Epithelial cell of esophagus (primary cell): ENCODE data around the gene ABI3.

Experiments used
- DNase-seq: peaks from one replicate; pipeline ENCODE4 v3.0.0; 2010; ENCODE audit warnings: low read depth
- H3K4me3 ChIP-seq: 2 replicates; pipeline ENCODE4 v1.5.1; 2011; ENCODE audit warnings: mild to moderate bottlenecking, low read length, control low read depth
- CTCF ChIP-seq: IDR thresholded peaks from 2 replicates; pipeline ENCODE4 v1.5.1; 2011; ENCODE audit warnings: low read depth, mild to moderate bottlenecking, low read length, control low read depth, inconsistent platforms; ENCODE audit not compliant: insufficient read depth; ENCODE audit errors: missing control alignments

The ABI3 gene

GRCh38 chr17:49219987-49220386 is 9.5 kb downstream of the ABI3 start:
- no peak for DNase-seq
- no peak overlapping the region for H3K4me3 ChIP-seq
- TF ChIP-seq CTCF, result no peak

DNA sequence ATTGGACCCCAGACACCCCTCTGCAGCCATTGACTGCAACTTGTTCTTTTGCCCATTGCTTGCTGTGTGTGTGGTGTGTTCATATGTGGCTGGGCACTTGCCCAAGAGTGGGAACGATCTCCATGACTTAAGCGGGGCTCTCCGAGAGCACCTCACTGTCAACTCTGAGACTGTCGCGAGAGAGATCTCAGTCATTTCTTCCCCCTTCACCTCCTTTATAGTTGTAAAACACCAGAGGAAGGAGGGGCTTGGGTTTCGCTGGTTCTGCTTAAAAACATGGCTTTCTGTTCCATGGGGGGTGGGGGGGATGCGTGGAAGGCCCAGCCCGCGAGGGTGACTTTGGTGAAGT is 12.6 kb downstream of the ABI3 start:
- no peak for TF ChIP-seq CTCF
- DNase-seq, result no peak
- H3K4me3 ChIP-seq, result no peak overlapping the region

DNA sequence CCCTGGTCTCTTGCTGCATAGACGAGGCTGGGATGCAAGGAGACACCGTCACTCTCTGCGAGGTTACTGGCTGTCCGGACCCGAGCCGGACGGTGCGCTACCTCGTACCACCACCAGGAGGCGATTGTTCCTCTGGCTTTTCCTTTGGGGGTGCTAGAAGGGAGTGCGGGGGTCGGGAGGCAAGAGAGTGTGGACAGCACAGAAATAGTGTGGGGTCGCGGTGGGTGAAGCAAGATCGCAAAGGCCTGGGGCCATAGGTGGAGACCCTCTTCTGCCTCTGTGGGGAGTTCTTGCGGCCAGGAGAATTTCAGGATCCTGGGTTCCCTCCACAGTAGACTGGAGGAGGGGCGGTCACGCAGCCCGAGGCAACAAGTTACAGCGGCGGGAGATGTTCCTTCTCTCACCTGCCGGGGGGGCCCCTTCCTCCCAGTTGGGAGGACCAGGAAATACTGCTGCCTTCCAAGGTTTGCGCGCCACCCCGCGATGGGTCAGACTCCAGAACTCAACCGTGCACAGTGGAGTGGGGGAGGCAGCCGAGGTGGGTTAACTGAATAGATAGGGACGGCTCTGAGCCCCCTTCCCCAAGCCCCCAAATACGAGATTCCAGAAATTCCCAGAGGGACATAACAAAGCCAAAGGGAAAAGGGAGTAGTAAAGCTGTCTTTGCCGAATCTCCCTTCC is 13.2 kb downstream of the ABI3 start:
- H3K4me3 ChIP-seq, result no peak overlapping the region
- peak; percentile 79 for TF ChIP-seq CTCF
- DNase-seq, result peak; percentile 18

GRCh38 chr17:49224198-49224996 is 13.9 kb downstream of the ABI3 start:
- no peak overlapping the region for H3K4me3 ChIP-seq
- DNase-seq, result peak; percentile 24
- no peak for TF ChIP-seq CTCF

DNA sequence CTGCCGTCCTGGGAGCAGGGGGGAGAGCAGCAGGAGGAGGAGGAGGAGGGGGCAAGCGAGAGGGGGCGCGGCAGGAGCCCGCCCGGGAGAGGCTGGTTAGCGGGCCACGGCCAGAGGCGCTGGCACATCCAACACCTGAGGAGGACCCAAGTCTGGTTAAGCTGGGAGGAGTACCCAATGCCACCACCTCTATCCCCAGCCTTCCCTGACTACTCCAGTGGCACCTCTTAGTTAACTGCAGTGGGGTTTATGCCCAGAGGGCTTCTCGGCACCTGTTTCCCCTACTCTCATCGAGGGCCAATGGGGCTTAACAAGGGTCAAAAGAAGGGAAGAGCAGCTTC is 14.5 kb downstream of the ABI3 start:
- DNase-seq, result no peak
- no peak overlapping the region for H3K4me3 ChIP-seq
- TF ChIP-seq CTCF, result no peak

- no peak overlapping the region for H3K4me3 ChIP-seq
- no peak for DNase-seq
- TF ChIP-seq CTCF, result no peak
Measured at GRCh38 chr17:49225554-49226236, 15.2 kb downstream of the ABI3 start.
